ENCODE results near the gene ATXN1. TPM values are rescaled to one million over a fixed set of nuclear protein-coding genes. Genes with fewer than 3 reads are reported as not detected.

Gene ATXN1
- polyA plus RNA-seq, 1 of the 3 experiments (the other 2 are of a cell fraction) = 7.9 TPM

GRCh38 chr6:16647422-16647821 lies 113.8 kb downstream of the ATXN1 start:
- no peaks in the 10 kb centered on the region; the same call in 1 of the 2 replicates for H4K20me1 ChIP-seq (ENCODE audit: insufficient read depth)
- peaks cover 5% of the 10 kb centered on the region for H3F3A ChIP-seq (replicated peaks; ENCODE audit: insufficient read depth)
- H3K4me2 ChIP-seq = no peak overlapping the region
- H3K4me3 ChIP-seq (ENCODE audit: low read depth in 2 of 2, low read length in 1 of 2) = no peak overlapping the region
- H3K4me1 ChIP-seq (ENCODE audit: control insufficient read depth in 1 of 2, insufficient read depth in 2 of 2, low read depth in 1 of 2, low read length in 1 of 2) = no peaks in the 10 kb centered on the region
- no peak overlapping the region for H3K9ac ChIP-seq
- no peaks in the 10 kb centered on the region for H3K9me3 ChIP-seq
- no peak for TF ChIP-seq TAF1 (IDR thresholded peaks at IDR 0.05; ENCODE audit: borderline replicate concordance, low read depth, low read length)
- TF ChIP-seq PBX3 (IDR thresholded peaks at IDR 0.05) = no peak
- no peak for TF ChIP-seq SIN3A (IDR thresholded peaks at IDR 0.05; ENCODE audit: borderline replicate concordance, low read depth, low read length)
- TF ChIP-seq RXRA (IDR thresholded peaks at IDR 0.05; ENCODE audit: borderline replicate concordance, low read depth) = no peak
- TF ChIP-seq TEAD4 (IDR thresholded peaks at IDR 0.05; ENCODE audit: borderline replicate concordance, insufficient read depth) = no peak
- TF ChIP-seq IRF3 (IDR thresholded peaks at IDR 0.05; ENCODE audit: low read depth, low read length) = no peak
- TF ChIP-seq FOXJ3 (CRISPR knock-in tag; IDR thresholded peaks at IDR 0.05) = no peak
- no peak for TF ChIP-seq RCOR1 (IDR thresholded peaks at IDR 0.05; ENCODE audit: low read length)
- TF ChIP-seq EP300 (IDR thresholded peaks at IDR 0.05; ENCODE audit: borderline replicate concordance in 1 of 2, low read depth in 1 of 2, low read length in 1 of 2) = no peak
- no peak for TF ChIP-seq JUND (IDR thresholded peaks at IDR 0.05)
- no peak for TF ChIP-seq CHD2 (IDR thresholded peaks at IDR 0.05; ENCODE audit: low read length, partially characterized antibody)
- CTCF ChIA-PET = no interaction called here
- H3K9me2 ChIP-seq = no peaks in the 10 kb centered on the region
- no peaks in the 10 kb centered on the region for H3K27me3 ChIP-seq (ENCODE audit: insufficient read depth)
- peaks cover 2 to 26% of the 10 kb centered on the region in 2 experiments for H3K36me3 ChIP-seq (replicated peaks in 1 of 2; ENCODE audit: control insufficient read depth in 1 of 2, insufficient read depth in 2 of 2, low read length in 1 of 2)
- H3K79me2 ChIP-seq (ENCODE audit: insufficient read depth) = peaks cover 5% of the 10 kb centered on the region; the same call in 1 of the 2 replicates
- DNase-seq = no peak
- no peak overlapping the region for H3K27ac ChIP-seq (ENCODE audit: low read depth in 2 of 2, low read length in 1 of 2)
- whole genome bisulfite sequencing (ENCODE audit: low lambda C conversion rate) = 91% methylated on average over 4 of the region's 4 CpGs
- no peak overlapping the region for H2AFZ ChIP-seq (ENCODE audit: low read depth)
- POLR2A ChIA-PET = no interaction called here

GRCh38 chr6:16644540-16645250 lies 116.6 kb downstream of the ATXN1 start:
- H2AFZ ChIP-seq (ENCODE audit: low read depth) = no peak overlapping the region
- no peak for TF ChIP-seq PBX3 (IDR thresholded peaks at IDR 0.05)
- no peak for TF ChIP-seq RFX5 (IDR thresholded peaks at IDR 0.05; ENCODE audit: low read length)
- no peak for TF ChIP-seq FOXM1 (IDR thresholded peaks at IDR 0.05; ENCODE audit: low read depth)
- TF ChIP-seq EP300 (IDR thresholded peaks at IDR 0.05; ENCODE audit: borderline replicate concordance in 1 of 2, low read depth in 1 of 2, low read length in 1 of 2) = no peak
- POLR2A ChIA-PET = no interaction called here

More at GRCh38 chr6:16644540-16645250, 116.6 kb downstream of the ATXN1 start:
- Histone ChIP-seq H3K79me2 (ENCODE audit: insufficient read depth) (peaks cover 10% of the 10 kb centered on the region; the same call in 1 of the 2 replicates), H3F3A (replicated peaks; ENCODE audit: insufficient read depth) (peaks cover 19% of the 10 kb centered on the region), H3K27ac (ENCODE audit: low read depth in 2 of 2, low read length in 1 of 2) (no peak overlapping the region), H3K4me3 (ENCODE audit: low read depth in 2 of 2, low read length in 1 of 2) (no peak overlapping the region), H3K36me3 (replicated peaks in 1 of 2; ENCODE audit: control insufficient read depth in 1 of 2, insufficient read depth in 2 of 2, low read length in 1 of 2) (peaks cover 2 to 27% of the 10 kb centered on the region in 2 experiments), H3K9me3 (no peaks in the 10 kb centered on the region), H3K4me1 (ENCODE audit: control insufficient read depth in 1 of 2, insufficient read depth in 2 of 2, low read depth in 1 of 2, low read length in 1 of 2) (peaks cover 0 to 6% of the 10 kb centered on the region in 2 experiments; a peak in 1 of 4 replicates), H3K4me2 (no peak overlapping the region), H4K20me1 (ENCODE audit: insufficient read depth) (no peaks in the 10 kb centered on the region; the same call in 1 of the 2 replicates), H3K9ac (no peak overlapping the region), H3K27me3 (ENCODE audit: insufficient read depth) (no peaks in the 10 kb centered on the region), H3K9me2 (no peaks in the 10 kb centered on the region)
- no peak for DNase-seq
- 91% methylated on average over 8 of the region's 8 CpGs for WGBS (ENCODE audit: low lambda C conversion rate)
- CTCF ChIA-PET = no interaction called here

All from SK-N-SH (cell line).